Measurements from ENCODE around the gene THSD7A. TPM values are rescaled to one million over a fixed set of nuclear protein-coding genes. Genes with fewer than 3 reads are reported as not detected.

The THSD7A gene
- total and polyA plus RNA-seq, 2 experiments from 2014 or later: 4.0 to 8.3 TPM

DNA sequence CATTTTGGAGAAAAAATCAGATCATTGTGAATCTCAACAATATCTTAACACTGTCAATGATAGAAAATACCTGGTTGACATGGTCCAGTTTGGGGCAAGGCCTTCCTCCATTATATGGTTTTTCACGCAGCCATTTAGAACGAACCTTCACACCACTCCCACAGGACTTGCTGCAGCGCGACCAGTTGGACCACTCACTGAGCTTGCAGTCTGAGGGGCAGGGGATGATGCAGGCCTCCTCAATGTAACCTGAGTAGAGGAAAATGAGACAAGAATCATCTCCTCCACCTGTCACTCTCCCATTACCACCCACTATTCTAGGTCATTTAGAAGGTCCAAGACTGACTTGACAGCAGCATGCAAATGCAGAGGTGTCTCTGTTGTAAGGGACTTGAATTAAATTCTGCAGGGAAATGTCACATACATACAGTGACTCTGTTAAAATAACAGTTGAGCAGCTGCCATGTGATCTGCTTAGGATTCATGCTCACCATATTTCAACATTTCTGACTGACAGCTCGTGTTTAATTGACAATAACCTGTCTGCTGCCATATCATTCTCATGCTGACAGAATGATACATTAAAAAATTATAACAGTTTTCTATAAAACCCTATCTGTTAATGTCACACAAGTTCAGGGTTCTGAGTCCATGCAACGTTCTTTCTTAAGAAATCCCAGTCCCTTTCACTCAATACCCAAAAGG, 403.0 kb downstream of the THSD7A start:
- DNase-seq (ENCODE audit: low spot score): no peak
- Histone ChIP-seq H3K4me3 (no peak overlapping the region), H3K36me3 (replicated peaks; ENCODE audit: insufficient read depth, low read depth) (no peaks in the 10 kb centered on the region), H3K4me1 (ENCODE audit: insufficient read depth) (no peaks in the 10 kb centered on the region), H2AFZ (no peak overlapping the region), H3K27ac (no peak overlapping the region), H3K4me2 (no peak overlapping the region), H3K27me3 (no peaks in the 10 kb centered on the region), H3K9me2 (replicated peaks; ENCODE audit: insufficient read depth) (no peaks in the 10 kb centered on the region), H4K20me1 (ENCODE audit: insufficient read depth, poor library complexity, severe bottlenecking) (no peaks in the 10 kb centered on the region), H3K79me2 (no peaks in the 10 kb centered on the region), H3K9me3 (ENCODE audit: low read depth) (no peaks in the 10 kb centered on the region)
- TF ChIP-seq EZH2 (IDR thresholded peaks at IDR 0.05; ENCODE audit: borderline replicate concordance) (no peak), EZH2phosphoT487 (IDR thresholded peaks at IDR 0.05; ENCODE audit: low read depth, severe bottlenecking, unreplicated experiment) (no peak)
- TF ChIP-seq, protein P1, sequence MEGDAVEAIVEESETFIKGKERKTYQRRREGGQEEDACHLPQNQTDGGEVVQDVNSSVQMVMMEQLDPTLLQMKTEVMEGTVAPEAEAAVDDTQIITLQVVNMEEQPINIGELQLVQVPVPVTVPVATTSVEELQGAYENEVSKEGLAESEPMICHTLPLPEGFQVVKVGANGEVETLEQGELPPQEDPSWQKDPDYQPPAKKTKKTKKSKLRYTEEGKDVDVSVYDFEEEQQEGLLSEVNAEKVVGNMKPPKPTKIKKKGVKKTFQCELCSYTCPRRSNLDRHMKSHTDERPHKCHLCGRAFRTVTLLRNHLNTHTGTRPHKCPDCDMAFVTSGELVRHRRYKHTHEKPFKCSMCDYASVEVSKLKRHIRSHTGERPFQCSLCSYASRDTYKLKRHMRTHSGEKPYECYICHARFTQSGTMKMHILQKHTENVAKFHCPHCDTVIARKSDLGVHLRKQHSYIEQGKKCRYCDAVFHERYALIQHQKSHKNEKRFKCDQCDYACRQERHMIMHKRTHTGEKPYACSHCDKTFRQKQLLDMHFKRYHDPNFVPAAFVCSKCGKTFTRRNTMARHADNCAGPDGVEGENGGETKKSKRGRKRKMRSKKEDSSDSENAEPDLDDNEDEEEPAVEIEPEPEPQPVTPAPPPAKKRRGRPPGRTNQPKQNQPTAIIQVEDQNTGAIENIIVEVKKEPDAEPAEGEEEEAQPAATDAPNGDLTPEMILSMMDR (IDR thresholded peaks at IDR 0.05; ENCODE audit: poor library complexity): no peak
- WGBS (ENCODE audit: low lambda C conversion rate, missing lambda C conversion rate): 91% methylated on average over 6 of the region's 6 CpGs

DNA sequence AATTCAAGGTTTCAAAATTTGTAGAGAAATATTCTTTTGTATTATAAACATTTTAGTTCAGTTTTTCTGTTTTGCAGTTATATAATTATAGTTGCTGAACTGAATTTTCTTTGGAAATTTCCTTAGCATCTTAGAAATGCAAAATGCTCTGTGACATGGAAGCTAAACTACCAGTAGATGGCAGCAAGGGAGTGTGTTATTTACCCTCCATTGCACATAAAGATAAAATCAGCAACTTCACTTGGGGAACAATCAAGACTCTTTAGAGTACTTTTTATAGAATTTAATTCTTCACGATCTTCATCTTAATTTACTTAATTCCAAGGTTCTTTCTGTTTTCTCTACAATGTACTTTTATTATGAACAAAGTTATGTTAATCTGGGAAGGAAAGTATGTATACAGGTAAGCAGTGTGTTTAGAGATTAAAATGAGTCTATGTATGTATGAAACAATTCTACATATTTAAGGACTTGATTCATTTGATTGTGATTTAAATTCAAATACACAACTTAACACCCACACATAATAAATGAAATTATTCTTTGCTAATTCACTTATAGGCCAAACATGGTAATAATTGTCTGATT, 404.2 kb downstream of the THSD7A start:
- 5% methylated on average over 1 of the region's 1 CpG for WGBS (ENCODE audit: low lambda C conversion rate, missing lambda C conversion rate)
- H3K4me1 ChIP-seq (ENCODE audit: insufficient read depth): no peaks in the 10 kb centered on the region
- no peaks in the 10 kb centered on the region for H3K9me2 ChIP-seq (replicated peaks; ENCODE audit: insufficient read depth)
- no peak for TF ChIP-seq EZH2 (IDR thresholded peaks at IDR 0.05; ENCODE audit: borderline replicate concordance)
- TF ChIP-seq, protein P1 (IDR thresholded peaks at IDR 0.05; ENCODE audit: poor library complexity): peak; percentile 86
- no peaks in the 10 kb centered on the region for H4K20me1 ChIP-seq (ENCODE audit: insufficient read depth, poor library complexity, severe bottlenecking)
- H3K4me2 ChIP-seq: no peak overlapping the region
- H3K36me3 ChIP-seq (replicated peaks; ENCODE audit: insufficient read depth, low read depth): no peaks in the 10 kb centered on the region
- H3K27me3 ChIP-seq: no peaks in the 10 kb centered on the region
- no peak overlapping the region for H2AFZ ChIP-seq
- DNase-seq (ENCODE audit: low spot score): peak; percentile 77
- no peak overlapping the region for H3K27ac ChIP-seq
- H3K4me3 ChIP-seq: no peak overlapping the region
- H3K79me2 ChIP-seq: no peaks in the 10 kb centered on the region
- no peaks in the 10 kb centered on the region for H3K9me3 ChIP-seq (ENCODE audit: low read depth)

DNA sequence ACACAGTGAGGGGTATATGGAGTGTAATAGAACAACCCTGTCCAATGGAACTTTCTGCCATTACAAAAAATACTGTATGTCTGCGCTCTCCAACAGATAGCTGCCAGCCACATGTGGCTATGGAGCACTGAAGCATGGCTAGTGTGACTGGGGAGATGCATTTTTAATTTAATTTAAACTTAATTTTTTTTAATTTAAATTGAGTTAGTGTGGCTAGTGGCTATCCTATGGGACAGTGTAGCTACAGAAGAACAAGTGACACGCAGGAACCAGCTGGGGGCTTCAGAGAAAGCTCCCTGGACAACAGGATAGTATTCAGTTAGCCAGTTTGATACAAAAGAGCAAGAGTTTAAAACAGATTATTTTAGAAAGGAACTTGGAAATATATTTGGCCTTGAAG, 408.0 kb downstream of the THSD7A start:
- Histone ChIP-seq H2AFZ (no peak overlapping the region), H3K27me3 (no peaks in the 10 kb centered on the region), H3K4me1 (ENCODE audit: insufficient read depth) (no peaks in the 10 kb centered on the region), H3K4me3 (no peak overlapping the region), H3K9me2 (replicated peaks; ENCODE audit: insufficient read depth) (no peaks in the 10 kb centered on the region), H4K20me1 (ENCODE audit: insufficient read depth, poor library complexity, severe bottlenecking) (no peaks in the 10 kb centered on the region), H3K9me3 (ENCODE audit: low read depth) (no peaks in the 10 kb centered on the region), H3K4me2 (no peak overlapping the region), H3K79me2 (no peaks in the 10 kb centered on the region), H3K36me3 (replicated peaks; ENCODE audit: insufficient read depth, low read depth) (no peaks in the 10 kb centered on the region), H3K27ac (no peak overlapping the region)
- TF ChIP-seq EZH2 (IDR thresholded peaks at IDR 0.05; ENCODE audit: borderline replicate concordance) (no peak), EZH2phosphoT487 (IDR thresholded peaks at IDR 0.05; ENCODE audit: low read depth, severe bottlenecking, unreplicated experiment) (no peak)
- TF ChIP-seq, protein P1 (IDR thresholded peaks at IDR 0.05; ENCODE audit: poor library complexity): no peak
- 94% methylated on average over 2 of the region's 2 CpGs for WGBS (ENCODE audit: low lambda C conversion rate, missing lambda C conversion rate)
- no peak for DNase-seq (ENCODE audit: low spot score)

Measured in hepatocyte (in vitro differentiated cells).